Coronary artery (tissue), 2 donors: Measurements from ENCODE around the gene RNF138.
"Not testable (repeated sequence)": the region's sequence is repeated elsewhere in the genome, so short reads cannot be mapped to it uniquely, and the experiment has no call there.

Experiments
- DNase-seq: peaks from one replicate; pipeline ENCODE4 v3.0.0-alpha.2; 2017; ENCODE audit warnings: low spot score
- H3K27ac ChIP-seq, 2 donors: fragments of 200-600 bp; sonication (generic); one replicate each; pipeline ENCODE4 v1.5.1; 2016 to 2019
- H3K4me3 ChIP-seq: fragments of 200-600 bp; sonication (generic); 2 replicates; pipeline ENCODE4 v1.5.1; 2016; ENCODE audit warnings: mild to moderate bottlenecking, moderate library complexity
- CTCF ChIP-seq: fragments of 200-600 bp; sonication (generic); IDR thresholded peaks from one replicate; pipeline ENCODE4 v1.5.1; 2019; ENCODE audit warnings: antibody characterized with exemption

The RNF138 gene

GRCh38 chr18:32173654-32174053 lies 82.0 kb downstream of the RNF138 start:
- no peak overlapping the region for H3K4me3 ChIP-seq
- no peak overlapping the region for H3K27ac ChIP-seq
- TF ChIP-seq CTCF = no peak
- no peak for DNase-seq

- DNase-seq = no peak
- no peak for TF ChIP-seq CTCF
- Histone ChIP-seq H3K4me3 (no peak overlapping the region), H3K27ac (no peak overlapping the region)
These were observed 83.0 kb downstream of the RNF138 start for GRCh38 chr18:32174719-32175118.

- TF ChIP-seq CTCF = no peak
- no peak overlapping the region for H3K4me3 ChIP-seq
- DNase-seq = no peak
- H3K27ac ChIP-seq = no peak overlapping the region
These were observed 83.6 kb downstream of the RNF138 start for GRCh38 chr18:32175265-32175664.

- not testable (repeated sequence) for H3K27ac ChIP-seq, DNase-seq, H3K4me3 ChIP-seq
These were observed 85.1 kb downstream of the RNF138 start for GRCh38 chr18:32176745-32177144.

- no peak for DNase-seq
- no peak for TF ChIP-seq CTCF
- H3K27ac ChIP-seq = no peak overlapping the region
- H3K4me3 ChIP-seq = no peak overlapping the region
These were observed 85.9 kb downstream of the RNF138 start for GRCh38 chr18:32177530-32177929.
